NCI-H2029 (cell line): ENCODE data around the gene TRAK1.
"Not testable (repeated sequence)": the region's sequence is repeated elsewhere in the genome, so short reads cannot be mapped to it uniquely, and the experiment has no call there.

Experiments
- DNase-seq: peaks from one replicate; lab custom pipeline; 2025; lab: John Stamatoyannopoulos, UW

Gene TRAK1, protein sequence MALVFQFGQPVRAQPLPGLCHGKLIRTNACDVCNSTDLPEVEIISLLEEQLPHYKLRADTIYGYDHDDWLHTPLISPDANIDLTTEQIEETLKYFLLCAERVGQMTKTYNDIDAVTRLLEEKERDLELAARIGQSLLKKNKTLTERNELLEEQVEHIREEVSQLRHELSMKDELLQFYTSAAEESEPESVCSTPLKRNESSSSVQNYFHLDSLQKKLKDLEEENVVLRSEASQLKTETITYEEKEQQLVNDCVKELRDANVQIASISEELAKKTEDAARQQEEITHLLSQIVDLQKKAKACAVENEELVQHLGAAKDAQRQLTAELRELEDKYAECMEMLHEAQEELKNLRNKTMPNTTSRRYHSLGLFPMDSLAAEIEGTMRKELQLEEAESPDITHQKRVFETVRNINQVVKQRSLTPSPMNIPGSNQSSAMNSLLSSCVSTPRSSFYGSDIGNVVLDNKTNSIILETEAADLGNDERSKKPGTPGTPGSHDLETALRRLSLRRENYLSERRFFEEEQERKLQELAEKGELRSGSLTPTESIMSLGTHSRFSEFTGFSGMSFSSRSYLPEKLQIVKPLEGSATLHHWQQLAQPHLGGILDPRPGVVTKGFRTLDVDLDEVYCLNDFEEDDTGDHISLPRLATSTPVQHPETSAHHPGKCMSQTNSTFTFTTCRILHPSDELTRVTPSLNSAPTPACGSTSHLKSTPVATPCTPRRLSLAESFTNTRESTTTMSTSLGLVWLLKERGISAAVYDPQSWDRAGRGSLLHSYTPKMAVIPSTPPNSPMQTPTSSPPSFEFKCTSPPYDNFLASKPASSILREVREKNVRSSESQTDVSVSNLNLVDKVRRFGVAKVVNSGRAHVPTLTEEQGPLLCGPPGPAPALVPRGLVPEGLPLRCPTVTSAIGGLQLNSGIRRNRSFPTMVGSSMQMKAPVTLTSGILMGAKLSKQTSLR

DNA sequence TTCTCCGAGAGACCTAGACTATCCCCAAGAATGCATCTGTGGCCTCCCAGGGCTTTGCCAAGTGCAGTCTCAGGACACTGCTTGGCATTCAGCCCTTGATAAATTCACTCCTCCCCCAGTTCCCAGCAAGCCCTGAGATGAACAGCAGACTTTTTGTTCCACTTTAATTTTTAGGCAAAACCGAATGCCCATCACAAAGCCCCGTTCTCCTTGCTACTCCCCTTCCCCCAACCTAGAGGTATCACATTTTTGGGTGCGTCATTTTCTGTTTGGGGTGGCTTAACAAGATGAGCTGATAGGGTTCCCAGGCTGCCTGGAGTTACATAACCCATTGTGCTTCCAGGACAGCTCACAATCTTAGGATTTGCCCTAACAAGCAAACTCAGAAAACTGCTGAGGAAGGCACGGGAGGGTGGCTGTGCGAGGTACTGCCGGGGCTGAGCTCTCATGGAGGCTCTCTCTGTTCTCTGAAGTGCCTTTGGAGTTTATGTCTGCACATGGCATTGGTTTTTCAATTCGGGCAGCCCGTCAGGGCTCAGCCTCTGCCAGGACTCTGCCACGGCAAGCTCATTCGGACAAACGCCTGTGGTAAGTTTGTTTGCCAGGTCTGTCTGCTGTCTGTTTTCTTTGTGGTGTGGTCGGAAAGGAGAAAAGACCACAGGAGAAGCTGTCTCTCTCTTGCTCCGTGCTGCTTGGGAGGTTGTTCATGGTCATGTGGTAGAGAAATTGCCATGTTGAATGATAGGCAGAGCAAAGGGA lies at the start of gene TRAK1:
TSS of gene TRAK1 (plus strand) at position 385 of the 759 bp plus-strand sequence. CDS start at position 498, 113 bp downstream.
- DNase-seq, result no peak

DNA sequence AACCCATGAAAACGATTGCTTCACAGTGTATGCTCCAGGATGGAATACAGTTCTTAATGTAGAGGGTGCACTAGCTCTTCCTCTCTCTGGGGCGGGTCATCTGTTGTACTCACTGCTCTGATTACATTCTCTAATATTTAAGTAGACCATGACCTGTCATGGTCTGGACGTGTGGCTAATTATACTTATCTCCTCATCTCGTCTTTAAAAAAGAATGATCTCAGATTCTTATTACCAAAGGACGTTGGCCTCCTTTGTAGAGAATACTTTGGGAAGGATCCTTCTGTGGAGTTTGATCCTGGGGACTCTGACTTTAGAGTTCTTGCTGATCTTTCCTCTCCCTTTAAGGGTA lies 48.4 kb upstream of the TRAK1 start:
- DNase-seq, result peak; percentile 45

DNA sequence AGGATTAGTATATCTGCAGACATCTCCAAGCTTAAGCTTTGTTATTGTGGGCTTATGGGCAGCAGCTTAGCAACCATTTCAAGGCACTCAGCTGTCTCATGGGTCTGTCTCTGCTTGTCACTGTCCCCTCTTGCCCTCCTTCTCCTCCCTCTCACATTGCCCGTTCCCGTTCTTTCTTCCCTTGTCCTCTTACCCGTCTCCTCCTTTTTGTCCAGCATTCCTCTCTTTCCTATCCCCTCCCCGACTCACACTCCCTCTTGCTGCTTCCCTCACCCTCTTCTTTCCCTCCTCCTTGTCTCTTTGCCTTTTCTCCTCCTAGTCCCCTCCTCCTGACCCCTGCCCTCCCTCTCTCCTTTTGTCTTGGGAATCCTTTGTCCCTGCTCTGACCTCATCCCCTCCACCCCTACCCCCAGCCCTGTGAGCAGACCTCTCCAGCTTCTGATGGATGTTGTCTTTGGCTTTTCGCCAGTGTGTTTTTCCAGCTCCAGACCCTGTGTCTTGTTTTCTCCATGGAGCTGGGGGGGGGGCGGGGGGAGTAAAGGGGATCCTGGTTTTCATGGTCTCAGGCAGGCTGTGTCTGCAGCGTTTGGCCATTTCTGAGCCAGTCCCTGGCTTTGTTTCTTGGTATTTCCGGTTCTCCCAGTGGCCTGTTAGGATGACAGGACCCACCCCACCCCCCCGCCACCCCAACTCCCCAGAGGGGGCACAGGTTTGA lies 47.9 kb upstream of the TRAK1 start:
- peak; percentile 97 for DNase-seq

DNA sequence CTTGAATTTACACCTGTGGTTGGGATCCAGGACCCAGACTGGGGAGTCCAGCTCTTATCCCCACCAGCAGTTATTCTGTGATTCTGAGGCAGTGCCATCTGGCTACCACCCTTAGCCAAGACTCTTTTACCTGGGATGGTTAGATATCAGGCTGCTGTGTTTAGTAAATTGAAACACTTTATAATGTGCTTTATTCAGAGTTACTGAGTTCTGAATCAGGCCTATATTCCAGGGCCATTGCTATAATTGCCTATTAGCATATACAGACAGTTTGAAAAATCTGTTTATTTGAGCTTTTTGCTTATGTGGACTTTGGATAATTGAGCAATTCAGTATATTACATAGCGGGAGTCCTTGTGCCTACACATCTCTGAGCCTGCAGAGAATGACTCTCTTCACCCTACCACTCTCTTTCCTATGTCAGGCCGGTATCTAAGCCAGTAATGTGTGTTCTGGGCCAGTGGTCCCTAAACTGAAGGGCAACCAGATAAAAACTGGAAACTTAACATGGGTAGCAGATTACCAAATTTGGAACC lies 45.4 kb upstream of the TRAK1 start:
- DNase-seq, result no peak

DNA sequence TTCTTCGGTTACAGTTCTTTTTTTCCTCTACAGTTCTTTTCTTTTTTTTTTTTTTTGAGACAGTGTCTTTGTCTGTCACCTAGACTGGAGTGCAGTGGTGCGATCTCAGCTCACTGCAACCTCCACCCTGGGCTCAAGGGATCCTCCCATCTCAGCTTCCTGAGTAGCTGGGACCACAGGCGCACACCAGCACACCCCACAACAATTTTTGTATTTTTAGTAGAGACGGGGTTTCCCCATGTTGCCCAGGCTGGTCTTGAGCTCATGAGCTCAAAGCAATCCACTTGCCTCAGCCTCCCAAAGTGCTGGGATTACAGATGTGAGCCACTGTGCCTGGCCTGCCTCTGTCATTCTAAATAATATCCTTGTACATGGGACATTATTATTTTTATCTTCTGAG lies 42.6 kb upstream of the TRAK1 start:
- not testable (repeated sequence) for DNase-seq

DNA sequence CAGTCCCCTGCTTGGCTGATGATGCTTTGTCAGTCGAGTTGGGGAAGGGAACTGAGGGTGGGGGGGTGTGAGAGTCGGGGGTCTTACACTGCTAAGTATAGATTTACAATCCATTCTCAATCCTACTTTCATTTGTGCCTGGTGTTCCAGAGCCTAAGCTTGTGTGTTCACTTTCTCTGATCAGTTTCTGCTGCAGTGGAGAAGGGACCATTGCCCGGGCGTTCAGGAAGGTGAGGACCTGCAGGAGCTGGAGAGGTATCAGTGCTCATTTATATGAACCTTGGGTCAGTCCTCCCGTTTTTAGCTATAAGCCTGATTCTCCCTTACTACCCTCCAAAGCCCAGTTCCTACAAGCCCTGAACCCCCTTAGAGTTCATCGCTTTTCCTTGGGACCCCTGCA lies 41.0 kb upstream of the TRAK1 start:
- no peak for DNase-seq

DNA sequence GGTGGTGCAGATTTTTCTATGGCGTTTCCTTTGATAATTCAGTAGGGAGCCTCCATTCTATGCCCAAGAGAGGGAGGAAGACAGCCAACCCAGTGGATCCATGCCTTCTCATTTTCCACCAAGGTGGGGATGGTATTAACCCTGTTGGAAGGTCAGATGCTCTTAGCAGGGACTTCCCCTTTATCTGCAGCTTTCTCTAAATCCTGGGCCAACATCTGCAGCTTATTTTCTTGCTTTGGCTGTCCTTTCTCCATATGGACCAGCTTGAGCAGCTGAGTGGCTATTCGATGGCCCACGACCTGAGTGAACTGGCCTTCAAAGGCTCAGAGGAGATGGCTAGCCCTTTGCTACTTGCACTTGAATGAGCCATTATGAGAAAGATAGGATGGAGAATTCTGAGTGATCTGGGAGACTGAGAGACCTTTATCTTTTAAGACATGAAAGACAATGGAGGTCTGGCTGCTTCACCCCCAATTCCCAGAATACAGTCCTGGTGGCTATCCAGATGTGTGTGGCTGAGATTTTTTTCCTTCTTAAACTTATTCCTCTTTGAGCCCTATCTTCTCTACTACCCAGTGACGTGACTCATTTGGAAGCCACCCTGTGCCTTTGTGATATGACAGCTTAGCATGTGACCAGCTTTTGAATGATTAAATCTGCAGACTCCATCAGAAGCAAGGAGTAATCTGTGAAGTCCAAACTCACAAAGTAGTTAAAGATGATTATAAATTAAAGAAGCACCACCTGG lies 39.6 kb upstream of the TRAK1 start:
- no peak for DNase-seq

DNA sequence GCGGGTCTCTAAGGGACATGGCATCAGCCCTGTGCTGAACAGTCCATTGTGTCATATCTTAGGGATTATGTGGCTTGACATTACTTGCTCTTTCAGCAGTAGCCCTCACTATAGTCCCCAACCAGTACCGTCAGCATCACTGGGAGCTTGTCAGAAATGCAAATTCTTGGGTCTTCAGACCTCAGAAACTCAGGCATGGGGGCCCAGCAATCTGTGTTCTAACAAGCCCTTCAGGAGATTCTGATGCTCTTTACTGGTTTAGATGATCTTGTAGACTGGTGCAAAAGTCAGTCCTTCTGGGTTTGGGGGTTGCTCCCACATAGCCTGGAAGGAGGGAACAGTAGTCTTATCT lies 39.0 kb upstream of the TRAK1 start:
- no peak for DNase-seq

DNA sequence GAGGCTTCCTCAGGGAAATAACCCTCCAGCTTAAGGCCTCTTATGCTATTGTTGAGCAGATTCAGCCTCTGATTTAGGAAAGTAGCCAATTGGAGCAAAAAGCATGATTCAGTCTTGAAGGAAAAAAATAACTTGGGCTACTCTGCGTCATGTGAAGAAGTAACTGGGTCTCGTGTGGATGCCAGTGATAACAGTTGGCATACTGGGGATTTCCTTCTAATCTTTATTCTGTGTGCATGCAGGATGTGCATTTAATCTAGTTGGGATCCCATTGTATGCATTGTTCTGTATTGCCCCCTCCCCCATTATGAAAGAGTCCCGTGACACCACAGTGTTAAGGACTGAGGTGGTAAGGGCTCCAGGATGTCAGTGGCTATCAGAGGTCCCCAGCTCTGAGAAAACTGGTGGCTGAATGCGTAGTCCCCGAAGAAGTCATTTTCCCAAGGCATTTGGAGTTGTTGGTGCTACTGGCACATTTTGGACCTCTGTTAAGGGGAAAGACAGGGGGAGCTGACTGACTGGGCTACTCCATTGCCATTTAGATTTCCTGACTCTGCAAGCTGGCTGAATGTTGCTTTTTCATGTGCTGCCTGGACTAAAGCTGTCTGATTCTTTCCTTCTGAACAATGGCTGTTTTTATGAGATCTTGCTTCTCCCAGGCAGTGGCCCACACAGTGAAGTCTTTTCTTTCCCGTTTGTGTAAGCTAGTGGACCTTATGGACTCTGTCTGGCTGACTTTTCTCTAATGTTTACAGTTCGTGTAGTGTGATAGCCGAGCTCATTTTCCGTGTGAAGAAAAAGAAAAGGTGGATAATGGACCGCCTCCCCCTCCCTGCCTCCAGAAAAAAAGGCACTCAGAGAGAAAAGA lies 38.4 kb upstream of the TRAK1 start:
- peak; percentile 17 for DNase-seq

DNA sequence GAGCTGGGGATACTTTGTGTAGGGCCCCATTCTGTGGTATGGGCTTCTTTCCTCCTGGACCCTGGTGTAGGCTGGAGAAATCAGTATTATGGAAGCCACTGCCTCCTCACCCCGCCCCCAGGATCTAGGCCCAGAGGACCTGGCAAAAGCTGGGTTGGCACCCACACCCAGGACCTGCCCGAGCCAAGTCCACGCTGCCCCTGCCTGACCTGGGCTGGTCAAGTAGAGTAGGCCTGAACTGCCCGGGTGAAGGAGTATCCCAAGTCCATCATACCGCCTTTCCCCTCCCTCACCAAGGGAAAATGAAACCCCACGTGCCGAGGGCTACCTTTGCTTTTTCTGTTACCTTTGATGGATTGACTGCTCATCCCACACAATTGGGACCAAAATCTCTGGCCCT lies 37.7 kb upstream of the TRAK1 start:
- DNase-seq, result no peak

DNA sequence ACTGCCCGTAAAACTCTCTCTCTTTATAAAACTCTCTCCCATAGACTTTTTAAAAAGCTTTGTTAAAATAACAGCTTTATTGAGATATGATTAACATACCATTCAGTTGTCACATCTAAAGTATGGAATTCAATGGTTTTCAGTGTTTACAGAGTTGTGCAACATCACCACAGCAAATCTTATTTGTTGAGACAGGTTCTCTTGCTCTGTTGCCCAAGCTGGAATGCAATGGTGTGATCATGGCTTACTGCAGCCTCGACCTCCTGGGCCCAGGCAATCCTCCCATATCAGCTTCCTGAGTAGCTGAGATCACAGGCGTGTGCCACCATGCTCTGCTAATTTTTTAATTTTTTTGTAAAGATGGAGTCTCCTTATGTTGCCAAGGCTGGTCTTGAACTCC lies 35.9 kb upstream of the TRAK1 start:
- DNase-seq, result no peak

DNA sequence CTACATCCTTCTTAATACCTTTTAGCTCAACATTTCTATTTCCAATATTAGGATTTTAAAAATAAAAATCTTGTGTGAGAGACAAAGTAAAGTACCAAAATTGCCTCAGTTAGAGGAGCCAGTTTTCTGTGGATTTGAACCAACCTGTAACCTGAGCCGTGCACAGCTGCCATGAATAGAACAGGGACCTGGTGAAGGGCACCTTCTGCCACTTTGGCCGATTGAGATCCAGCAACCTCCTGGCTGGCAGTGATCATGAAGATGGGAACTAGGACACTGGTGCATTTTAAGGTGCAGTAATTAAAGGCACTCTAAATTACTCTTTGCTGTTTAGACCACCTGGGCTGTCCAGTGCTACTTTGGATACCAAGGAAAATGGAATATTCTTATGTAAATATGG lies 34.3 kb upstream of the TRAK1 start:
- DNase-seq, result peak; percentile 42

DNA sequence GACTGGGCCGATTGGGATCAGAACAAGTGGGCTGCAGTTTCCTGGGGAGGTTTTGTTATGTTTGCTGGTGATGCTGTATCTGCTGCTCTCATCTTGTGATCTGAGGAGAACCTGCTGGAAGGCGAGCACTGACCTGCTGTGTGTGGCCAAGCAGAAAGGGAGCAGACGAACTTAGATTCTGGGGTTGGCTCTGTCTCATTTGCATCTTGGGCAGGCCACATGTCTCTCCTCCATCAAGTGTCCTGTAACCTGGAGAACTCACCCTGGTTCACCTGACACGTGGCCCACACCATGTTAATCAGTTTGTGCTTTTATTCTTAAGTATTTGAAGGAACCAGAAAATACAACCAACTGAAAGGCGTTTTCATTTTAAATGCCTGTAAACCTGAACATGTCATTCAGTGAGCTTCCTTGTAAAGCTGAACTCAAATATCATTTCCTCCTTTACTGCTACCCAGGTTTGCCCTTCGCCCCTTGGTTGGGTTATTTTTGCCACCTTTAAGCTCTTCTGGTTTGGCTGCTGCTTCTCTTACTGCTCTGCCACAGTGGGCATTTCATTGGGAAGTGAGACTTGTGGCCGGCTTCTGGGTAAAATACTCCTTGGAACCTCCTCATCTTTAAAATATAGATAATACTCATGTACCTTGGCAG lies 33.5 kb upstream of the TRAK1 start:
- DNase-seq, result no peak

DNA sequence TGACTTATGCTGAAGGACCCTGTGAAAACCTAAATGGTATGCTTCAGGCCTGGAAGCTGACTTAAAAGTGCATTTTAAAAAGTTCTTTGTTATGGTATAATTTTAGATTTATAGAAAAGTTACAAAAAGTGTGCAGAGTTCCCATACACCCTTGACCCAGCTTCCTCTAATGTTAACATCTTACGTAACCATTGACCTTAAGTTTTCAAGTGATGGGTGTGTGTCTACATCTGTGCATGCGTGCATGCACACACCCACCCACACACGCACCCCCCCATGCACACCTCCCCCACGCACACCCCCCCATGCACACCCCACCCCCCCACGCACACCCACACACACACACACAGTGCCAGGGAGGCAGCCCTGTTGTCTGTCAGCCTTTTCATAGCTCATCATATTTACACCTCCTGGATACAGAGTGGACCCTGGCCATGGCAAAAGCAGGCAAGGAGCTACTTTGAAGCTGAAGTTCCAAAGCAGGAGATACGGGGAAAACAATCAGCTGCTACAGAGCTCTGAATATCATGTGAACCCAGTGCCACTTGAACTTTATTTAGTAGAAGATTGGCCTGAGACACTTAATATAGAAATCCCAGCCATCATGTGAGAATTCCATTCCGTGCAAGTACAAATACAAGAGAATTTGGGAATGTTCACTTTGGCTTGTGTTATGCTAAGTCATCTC lies 30.0 kb upstream of the TRAK1 start:
- no peak for DNase-seq

DNA sequence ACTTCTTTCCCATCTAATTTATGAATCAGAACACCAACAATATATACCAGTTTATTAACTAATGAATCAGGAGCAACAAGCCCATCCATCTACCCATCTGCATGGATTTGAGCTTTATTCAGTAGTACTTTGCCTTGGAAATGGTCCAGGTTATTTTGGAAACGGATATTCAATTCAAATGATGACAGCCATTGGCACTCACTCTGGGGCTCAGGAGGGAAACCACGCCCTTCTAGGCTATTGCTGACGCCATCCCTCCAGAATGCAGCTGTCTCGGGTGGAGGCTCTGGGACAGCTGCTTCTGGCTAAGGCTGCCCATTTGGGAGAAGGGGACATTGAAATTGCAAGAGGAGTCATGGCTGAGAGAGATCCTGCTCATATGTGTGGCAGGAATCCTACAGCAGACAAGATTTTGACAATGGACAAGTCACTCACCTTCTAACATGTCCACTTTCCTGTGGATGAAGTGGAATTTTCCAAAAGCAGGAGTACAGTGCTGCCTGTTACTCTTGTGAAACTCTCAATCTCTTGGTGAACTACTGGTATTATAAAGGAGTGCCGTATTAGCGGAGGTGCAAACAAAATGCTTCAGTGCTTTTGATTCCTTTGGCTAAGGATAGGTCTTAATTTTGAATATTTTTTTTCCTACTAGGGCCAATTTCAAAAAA lies 29.3 kb upstream of the TRAK1 start:
- peak; percentile 70 for DNase-seq

DNA sequence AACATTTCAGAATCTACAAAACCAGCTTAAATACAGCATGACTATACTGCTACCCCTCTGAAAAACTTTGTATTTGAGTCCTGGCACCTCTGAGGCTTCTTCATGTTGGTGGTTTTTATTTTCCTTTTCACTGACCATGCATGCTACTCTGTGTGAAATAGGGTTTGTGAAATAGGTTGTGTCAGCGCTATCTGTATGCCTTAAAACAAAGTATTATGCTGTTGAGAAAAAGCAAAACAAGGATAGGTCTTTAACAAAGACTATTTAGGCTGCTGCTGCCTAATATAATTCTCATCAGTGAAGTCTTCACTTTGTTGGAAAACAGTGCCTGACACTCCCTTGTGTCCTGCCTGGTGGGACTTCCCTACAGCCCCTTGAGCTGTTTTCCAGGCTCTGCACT lies 28.7 kb upstream of the TRAK1 start:
- DNase-seq, result no peak

DNA sequence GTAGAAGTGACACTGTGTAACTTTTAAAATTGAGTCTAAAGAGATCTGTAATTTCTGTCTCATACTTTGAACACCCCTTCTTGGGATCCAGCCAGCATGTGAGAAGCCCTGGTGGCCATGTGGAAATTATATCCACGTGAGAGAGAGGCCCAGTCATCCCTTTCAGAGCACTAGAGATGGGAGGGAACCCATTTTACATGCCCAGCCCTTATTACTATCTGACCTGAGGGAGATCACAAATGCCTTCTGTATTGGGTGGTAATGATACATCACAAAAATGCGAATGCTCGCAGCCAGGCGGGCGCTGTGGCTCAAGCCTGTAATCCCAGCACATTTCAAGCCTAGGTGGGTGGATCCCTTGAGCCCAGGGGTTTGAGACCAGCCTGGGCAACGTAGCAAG lies 27.3 kb upstream of the TRAK1 start:
- DNase-seq, result no peak

DNA sequence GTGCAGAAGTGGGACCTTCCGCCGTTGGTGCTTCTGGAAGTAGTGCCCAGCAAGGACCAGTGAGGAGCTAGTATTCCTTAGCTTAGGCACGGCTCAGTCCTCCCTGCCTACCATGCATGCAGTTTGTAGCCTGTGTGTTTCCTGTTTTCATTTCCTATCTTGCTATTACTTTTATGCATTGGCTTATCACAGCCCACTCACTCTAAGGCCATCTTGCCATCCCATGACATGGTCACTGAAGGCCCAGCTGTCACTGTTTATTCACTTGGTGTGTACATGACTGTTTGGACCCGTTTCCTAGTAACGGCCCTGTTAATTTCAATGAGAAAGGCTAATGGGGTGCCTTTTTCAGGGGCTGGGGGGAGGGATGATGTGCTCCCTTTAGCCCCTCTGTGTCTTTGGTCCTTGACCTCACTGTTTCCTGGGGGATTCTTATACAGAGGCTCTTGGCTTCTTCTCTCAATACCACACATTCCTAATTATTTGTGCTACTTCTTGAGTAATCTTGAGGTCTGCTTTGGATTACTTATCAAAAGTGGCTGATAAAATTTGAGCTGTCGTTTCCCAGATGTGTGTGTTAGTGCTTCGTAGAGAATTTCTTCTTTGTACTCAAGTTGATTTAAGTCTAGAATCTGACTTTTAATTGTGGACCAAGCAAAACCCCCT lies 24.5 kb upstream of the TRAK1 start:
- peak; percentile 42 for DNase-seq
